Hypothalamus (tissue), 51 donors: ENCODE measurements around the gene SCUBE3.

Source experiments
- DNase-seq, 51 donors: peaks; one replicate each; lab custom pipeline; 2025; lab: John Stamatoyannopoulos, UW

Gene SCUBE3

GRCh38 chr6:35181308-35181932, 32.3 kb upstream of the SCUBE3 start:
- no peak for DNase-seq

- peak in 2 of 51 donors; percentile 5 to 15 for DNase-seq
These were observed 31.7 kb upstream of the SCUBE3 start for GRCh38 chr6:35181933-35182612.

GRCh38 chr6:35183281-35183680, 30.5 kb upstream of the SCUBE3 start:
- DNase-seq, result no peak

GRCh38 chr6:35183935-35184334, 29.8 kb upstream of the SCUBE3 start:
- DNase-seq, result no peak

GRCh38 chr6:35184580-35185301, 29.0 kb upstream of the SCUBE3 start:
- no peak for DNase-seq

GRCh38 chr6:35185302-35185681, 28.5 kb upstream of the SCUBE3 start:
- no peak for DNase-seq

- DNase-seq, result no peak
These were observed 27.8 kb upstream of the SCUBE3 start for GRCh38 chr6:35185971-35186370.

GRCh38 chr6:35186571-35186970, 27.2 kb upstream of the SCUBE3 start:
- no peak for DNase-seq

GRCh38 chr6:35188886-35189285, 24.9 kb upstream of the SCUBE3 start:
- no peak for DNase-seq

GRCh38 chr6:35190306-35190705, 23.4 kb upstream of the SCUBE3 start:
- no peak for DNase-seq

- DNase-seq, result no peak
These were observed 21.9 kb upstream of the SCUBE3 start for GRCh38 chr6:35191889-35192288.

- no peak for DNase-seq
These were observed 21.4 kb upstream of the SCUBE3 start for GRCh38 chr6:35192301-35192860.

- DNase-seq, result no peak
These were observed 19.4 kb upstream of the SCUBE3 start for GRCh38 chr6:35194390-35194789.

- no peak for DNase-seq
These were observed 18.5 kb upstream of the SCUBE3 start for GRCh38 chr6:35195120-35195780.

- DNase-seq, result no peak
These were observed 16.6 kb upstream of the SCUBE3 start for GRCh38 chr6:35197196-35197595.

GRCh38 chr6:35199866-35200265, 13.9 kb upstream of the SCUBE3 start:
- DNase-seq, result no peak

- peak in 1 of 51 donors; percentile 4 for DNase-seq
These were observed 11.7 kb upstream of the SCUBE3 start for GRCh38 chr6:35202066-35202546.

- DNase-seq, result no peak
These were observed 10.5 kb upstream of the SCUBE3 start for GRCh38 chr6:35203152-35203670.

GRCh38 chr6:35203680-35204079, 10.1 kb upstream of the SCUBE3 start:
- DNase-seq, result no peak

- DNase-seq, result no peak
These were observed 7.4 kb upstream of the SCUBE3 start for GRCh38 chr6:35206346-35206745.

- no peak for DNase-seq
These were observed 5.3 kb upstream of the SCUBE3 start for GRCh38 chr6:35208419-35208818.
